Neuronal stem cell (in vitro differentiated cells): ENCODE measurements around the gene PCDHGA6.

ENCODE experiments used
- DNase-seq: peaks from one replicate; pipeline ENCODE4 v3.0.0-alpha.2; 2013; ENCODE audit warnings: low spot score
- H2AFZ ChIP-seq: one replicate; pipeline ENCODE4 v1.6.1; 2013; ENCODE audit warnings: mild to moderate bottlenecking, low read length, inconsistent platforms
- H2AK5ac ChIP-seq: 2 replicates; pipeline ENCODE4 v1.6.1; 2013; ENCODE audit warnings: low read depth, mild to moderate bottlenecking, inconsistent platforms, low read length, moderate library complexity, mixed read lengths
- H2BK120ac ChIP-seq: 2 replicates; pipeline ENCODE4 v1.6.1; 2013; ENCODE audit warnings: low read depth, mild to moderate bottlenecking, inconsistent platforms, low read length, moderate library complexity, mixed read lengths
- H2BK12ac ChIP-seq: one replicate; pipeline ENCODE4 v1.6.1; 2013; ENCODE audit warnings: low read length, inconsistent platforms
- H2BK15ac ChIP-seq: 2 replicates; pipeline ENCODE4 v1.6.1; 2013; ENCODE audit warnings: mild to moderate bottlenecking, low read length, inconsistent platforms, mixed read lengths
- H2BK5ac ChIP-seq: one replicate; pipeline ENCODE4 v1.6.1; 2013; ENCODE audit warnings: inconsistent platforms, mild to moderate bottlenecking, low read length, moderate library complexity
- H3K14ac ChIP-seq: one replicate; pipeline ENCODE4 v1.6.1; 2013; ENCODE audit warnings: low read length, inconsistent platforms
- H3K18ac ChIP-seq: 2 replicates; pipeline ENCODE4 v1.6.1; 2013; ENCODE audit warnings: low read length, inconsistent platforms
- H3K23ac ChIP-seq: 2 replicates; pipeline ENCODE4 v1.6.1; 2013; ENCODE audit warnings: low read depth, mild to moderate bottlenecking, mixed read lengths, low read length, inconsistent platforms; ENCODE audit not compliant: poor library complexity
- H3K27ac ChIP-seq: replicated peaks from 3 replicates; pipeline ENCODE4 v1.5.1; 2013; ENCODE audit warnings: low read length, inconsistent platforms
- H3K27me3 ChIP-seq, 3 experiments: 2 replicates each; pipeline ENCODE4 v1.6.1; 2013; ENCODE audit warnings: low read length in 3 of 3, mild to moderate bottlenecking in 2 of 3, inconsistent platforms in 1 of 3, low read depth in 1 of 3, mixed read lengths in 1 of 3, moderate library complexity in 1 of 3; ENCODE audit not compliant: control insufficient read depth in 3 of 3, insufficient read depth in 3 of 3
- H3K36me3 ChIP-seq, 2 donors: replicated peaks in 1 of 2; 2 replicates each; pipeline ENCODE4 v1.6.1; 2013; ENCODE audit warnings: low read length in 2 of 2; ENCODE audit not compliant: control insufficient read depth in 2 of 2, insufficient read depth in 2 of 2
- H3K4ac ChIP-seq: 2 replicates; pipeline ENCODE4 v1.6.1; 2013; ENCODE audit warnings: inconsistent platforms, mild to moderate bottlenecking, low read length, moderate library complexity
- H3K4me1 ChIP-seq, 2 donors: 1 replicate in 1 of 2; 2 replicates in 1 of 2; pipeline ENCODE4 v1.6.1; 2013; ENCODE audit warnings: low read length in 2 of 2, low read depth in 1 of 2; ENCODE audit not compliant: control insufficient read depth in 2 of 2, insufficient read depth in 1 of 2
- H3K4me2 ChIP-seq: one replicate; pipeline ENCODE4 v1.6.1; 2013; ENCODE audit warnings: mild to moderate bottlenecking, low read length, inconsistent platforms; ENCODE audit not compliant: insufficient read depth, poor library complexity, severe bottlenecking
- H3K4me3 ChIP-seq, 2 donors: 2 replicates each; pipeline ENCODE4 v1.5.1; 2013; ENCODE audit warnings: low read length in 2 of 2, mild to moderate bottlenecking in 2 of 2, inconsistent platforms in 1 of 2, moderate library complexity in 1 of 2
- H3K79me1 ChIP-seq: one replicate; pipeline ENCODE4 v1.6.1; 2013; ENCODE audit warnings: low read depth, mild to moderate bottlenecking, inconsistent platforms, low read length, moderate library complexity
- H3K9ac ChIP-seq: one replicate; pipeline ENCODE4 v1.6.1; 2013; ENCODE audit warnings: mild to moderate bottlenecking, low read depth, low read length, inconsistent platforms; ENCODE audit not compliant: poor library complexity
- H3K9me3 ChIP-seq, 2 donors: replicated peaks in 1 of 2; 2 replicates each; pipeline versions ENCODE3 to v1.6.1; 2013; ENCODE audit warnings: low read length in 2 of 2, mild to moderate bottlenecking in 2 of 2, inconsistent platforms in 1 of 2, low read depth in 1 of 2, mixed read lengths in 1 of 2, moderate library complexity in 1 of 2; ENCODE audit not compliant: control insufficient read depth in 2 of 2, insufficient read depth in 1 of 2
- H4K8ac ChIP-seq: one replicate; pipeline ENCODE4 v1.6.1; 2013; ENCODE audit warnings: low read depth, mild to moderate bottlenecking, inconsistent platforms, low read length, moderate library complexity
- H4K91ac ChIP-seq: one replicate; pipeline ENCODE4 v1.6.1; 2013; ENCODE audit warnings: low read length, low read depth, mild to moderate bottlenecking, inconsistent platforms; ENCODE audit not compliant: poor library complexity
- WGBS, 2 donors: extraction: QIAGEN DNeasy Blood & Tissue Kit; methylation state at CpG; one replicate each; pipeline ENCODE4 v1.1.7; 2013; ENCODE audit warnings: missing lambda C conversion rate in 2 of 2, mixed read lengths in 1 of 2; ENCODE audit not compliant: insufficient read length in 2 of 2, insufficient replicate concordance in 1 of 2; ENCODE audit errors: extremely low coverage in 2 of 2; 5-methylcytosine and 5-hydroxymethylcytosine counted together

Gene PCDHGA6

DNA sequence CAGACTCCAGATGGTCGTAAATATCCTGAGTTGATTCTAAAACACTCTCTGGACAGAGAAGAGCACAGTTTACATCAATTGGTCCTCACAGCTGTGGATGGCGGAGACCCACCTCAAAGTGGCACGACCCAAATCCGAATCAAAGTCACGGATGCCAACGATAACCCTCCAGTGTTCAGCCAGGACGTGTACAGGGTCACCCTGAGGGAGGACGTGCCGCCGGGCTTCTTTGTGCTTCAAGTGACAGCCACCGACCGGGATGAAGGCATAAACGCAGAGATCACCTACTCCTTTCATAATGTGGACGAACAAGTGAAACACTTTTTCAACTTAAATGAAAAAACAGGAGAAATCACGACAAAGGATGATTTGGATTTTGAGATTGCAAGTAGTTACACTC is 13.0 kb upstream of the PCDHGA6 start:
- no peak overlapping the region for H3K4me2 ChIP-seq
- no peak overlapping the region for H3K23ac ChIP-seq
- peaks cover 34 to 65% of the 10 kb centered on the region in 2 donors for H3K9me3 ChIP-seq
- no peak overlapping the region for H4K91ac ChIP-seq
- H2BK120ac ChIP-seq, result no peak overlapping the region
- H2BK12ac ChIP-seq, result no peak overlapping the region
- no CpG with 5 or more reads among the region's 15 CpGs for WGBS, 2 donors
- H3K79me1 ChIP-seq, result no peaks in the 10 kb centered on the region
- H3K4ac ChIP-seq, result no peak overlapping the region
- DNase-seq, result no peak
- H2BK5ac ChIP-seq, result no peak overlapping the region
- H3K36me3 ChIP-seq, result peaks cover 0 to 3% of the 10 kb centered on the region in 2 donors
- H2BK15ac ChIP-seq, result no peak overlapping the region
- no peak overlapping the region for H2AFZ ChIP-seq
- no peak overlapping the region for H3K14ac ChIP-seq
- H3K27me3 ChIP-seq, result peaks cover 0 to 4% (median 0%) of the 10 kb centered on the region in 3 experiments
- H4K8ac ChIP-seq, result no peak overlapping the region
- H3K4me1 ChIP-seq, result no peaks in the 10 kb centered on the region
- no peak overlapping the region for H3K9ac ChIP-seq
- no peak overlapping the region for H3K4me3 ChIP-seq
- H3K18ac ChIP-seq, result no peak overlapping the region
- H2AK5ac ChIP-seq, result no peak overlapping the region
- H3K27ac ChIP-seq, result no peak overlapping the region

DNA sequence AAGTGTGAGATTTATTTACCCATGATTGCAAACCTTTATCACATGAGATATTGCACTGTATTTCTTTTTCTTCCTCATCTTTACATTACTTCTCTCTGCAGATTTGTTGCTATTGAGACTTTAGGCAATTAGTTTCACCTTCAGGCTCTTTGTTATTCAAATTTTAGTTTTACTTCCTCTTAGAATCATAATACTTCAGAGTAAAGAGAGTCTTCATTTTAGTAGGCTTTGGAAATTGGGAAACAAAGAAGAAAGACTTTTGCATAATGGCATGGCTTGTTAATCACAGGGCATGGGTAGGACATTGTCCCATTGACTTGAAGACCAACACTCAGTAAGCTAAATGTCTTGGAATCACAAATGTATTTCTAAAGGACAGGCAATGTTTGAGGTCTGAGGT is 11.0 kb upstream of the PCDHGA6 start:
- Histone ChIP-seq H2BK15ac (no peak overlapping the region), H3K4ac (no peak overlapping the region), H2AFZ (no peak overlapping the region), H4K8ac (no peak overlapping the region), H2BK120ac (no peak overlapping the region), H3K9me3 (peaks cover 30 to 53% of the 10 kb centered on the region in 2 donors), H3K36me3 (peaks cover 0 to 2% of the 10 kb centered on the region in 2 donors), H3K27ac (no peak overlapping the region), H3K4me1 (no peaks in the 10 kb centered on the region), H3K14ac (no peak overlapping the region), H4K91ac (no peak overlapping the region), H3K9ac (no peak overlapping the region), H2BK5ac (no peak overlapping the region), H3K4me2 (no peak overlapping the region), H2AK5ac (no peak overlapping the region), H3K23ac (no peak overlapping the region), H3K27me3 (no peaks in the 10 kb centered on the region), H3K18ac (no peak overlapping the region), H2BK12ac (no peak overlapping the region), H3K79me1 (peaks cover 2% of the 10 kb centered on the region), H3K4me3 (no peak overlapping the region)
- no peak for DNase-seq

DNA sequence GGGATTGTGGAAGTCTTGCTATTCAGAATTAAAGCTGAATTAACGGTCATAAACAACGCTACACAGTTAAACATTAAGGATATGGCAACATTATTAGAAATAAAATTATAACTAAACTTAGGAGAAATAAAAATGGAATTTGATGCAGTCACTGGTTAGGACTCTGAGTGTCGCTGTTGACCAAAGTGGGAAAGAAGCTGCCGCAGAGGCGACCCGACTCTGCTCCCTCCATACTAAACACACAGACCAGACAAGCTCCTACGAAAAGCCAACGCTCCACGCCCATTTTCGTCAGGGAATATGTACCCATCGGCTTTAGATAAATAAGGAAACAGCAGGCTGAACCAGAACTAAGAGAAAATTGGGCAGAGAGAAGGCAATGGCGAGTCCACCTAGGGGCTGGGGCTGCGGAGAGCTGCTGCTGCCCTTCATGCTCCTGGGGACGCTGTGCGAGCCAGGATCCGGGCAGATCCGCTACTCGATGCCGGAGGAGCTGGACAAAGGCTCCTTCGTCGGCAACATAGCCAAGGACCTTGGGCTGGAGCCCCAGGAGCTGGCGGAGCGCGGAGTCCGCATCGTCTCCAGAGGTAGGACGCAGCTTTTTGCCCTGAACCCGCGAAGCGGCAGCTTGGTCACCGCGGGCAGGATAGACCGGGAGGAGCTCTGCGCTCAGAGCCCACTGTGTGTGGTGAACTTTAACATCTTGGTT is 9.6 kb upstream of the PCDHGA6 start, which contains the start of gene PCDHGA5:
TSS of gene PCDHGA5 (plus strand) at position 211 of the 709 bp plus-strand sequence. CDS start at position 380, 169 bp downstream.
- H3K18ac ChIP-seq, result no peak within 1 kb of the TSS
- no peak within 1 kb of the TSS for H3K23ac ChIP-seq
- no peak within 1 kb of the TSS for H3K27ac ChIP-seq
- no peak within 1 kb of the TSS for H4K91ac ChIP-seq
- no CpG with 5 or more reads among the region's 34 CpGs for WGBS, 2 donors
- H3K79me1 ChIP-seq, result peaks cover 2% of the 10 kb centered on the region
- no peaks in the 10 kb centered on the region for H3K27me3 ChIP-seq
- no peak within 1 kb of the TSS for H3K14ac ChIP-seq
- H3K9ac ChIP-seq, result no peak within 1 kb of the TSS
- no peak within 1 kb of the TSS for H4K8ac ChIP-seq
- no peak within 1 kb of the TSS for H2BK12ac ChIP-seq
- no peak within 1 kb of the TSS for H2BK5ac ChIP-seq
- H3K4ac ChIP-seq, result no peak within 1 kb of the TSS
- H3K36me3 ChIP-seq, result peaks cover 0 to 2% of the 10 kb centered on the region in 2 donors
- H3K4me3 ChIP-seq, result no peak within 1 kb of the TSS
- no peak within 1 kb of the TSS for H2BK120ac ChIP-seq
- no peak within 1 kb of the TSS for H2AK5ac ChIP-seq
- peaks cover 30 to 45% of the 10 kb centered on the region in 2 donors for H3K9me3 ChIP-seq
- no peak within 1 kb of the TSS for H2AFZ ChIP-seq
- no peaks in the 10 kb centered on the region for H3K4me1 ChIP-seq
- no peak within 1 kb of the TSS for H3K4me2 ChIP-seq
- no peak within 1 kb of the TSS for H2BK15ac ChIP-seq
- DNase-seq, result no peak

DNA sequence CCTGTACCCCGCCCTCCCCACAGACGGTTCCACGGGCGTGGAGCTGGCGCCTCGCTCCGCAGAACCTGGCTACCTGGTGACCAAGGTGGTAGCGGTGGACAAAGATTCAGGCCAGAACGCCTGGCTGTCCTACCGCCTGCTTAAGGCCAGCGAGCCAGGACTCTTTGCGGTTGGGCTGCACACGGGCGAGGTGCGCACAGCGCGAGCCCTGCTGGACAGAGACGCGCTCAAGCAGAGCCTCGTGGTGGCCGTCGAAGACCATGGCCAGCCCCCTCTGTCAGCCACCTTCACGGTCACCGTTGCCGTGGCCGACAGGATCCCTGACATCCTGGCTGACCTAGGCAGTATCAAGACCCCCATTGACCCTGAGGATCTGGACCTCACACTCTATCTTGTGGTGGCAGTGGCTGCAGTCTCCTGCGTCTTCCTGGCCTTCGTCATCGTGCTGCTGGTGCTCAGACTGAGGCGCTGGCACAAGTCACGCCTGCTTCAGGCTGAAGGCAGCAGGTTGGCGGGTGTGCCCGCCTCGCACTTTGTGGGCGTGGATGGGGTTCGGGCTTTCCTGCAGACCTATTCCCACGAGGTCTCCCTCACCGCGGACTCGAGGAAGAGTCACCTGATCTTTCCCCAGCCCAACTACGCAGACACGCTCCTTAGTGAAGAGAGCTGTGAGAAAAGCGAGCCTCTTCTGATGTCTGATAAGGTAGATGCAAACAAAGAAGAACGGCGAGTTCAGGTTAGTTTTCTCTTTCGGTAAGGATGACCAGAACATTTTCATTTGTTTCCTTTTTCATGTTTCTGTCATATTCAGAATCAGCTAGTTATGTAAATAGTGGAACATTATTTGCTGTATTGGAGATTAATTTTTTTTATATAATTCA is 7.4 kb upstream of the PCDHGA6 start:
- Histone ChIP-seq H2BK120ac (no peak overlapping the region), H3K36me3 (peaks cover 0 to 2% of the 10 kb centered on the region in 2 donors), H2AFZ (no peak overlapping the region), H3K4me2 (no peak overlapping the region), H3K18ac (peak overlapping the region; percentile 27), H4K8ac (peak overlapping the region; percentile 92), H3K4me1 (no peaks in the 10 kb centered on the region), H3K4ac (no peak overlapping the region), H4K91ac (no peak overlapping the region), H3K9ac (peak overlapping the region; percentile 44), H2BK5ac (peak overlapping the region; percentile 57), H3K27ac (no peak overlapping the region), H3K9me3 (peaks cover 30 to 43% of the 10 kb centered on the region in 2 donors), H3K27me3 (no peaks in the 10 kb centered on the region), H2AK5ac (no peak overlapping the region), H2BK15ac (no peak overlapping the region), H3K4me3 (no peak overlapping the region), H3K14ac (peak overlapping the region; percentile 31), H3K23ac (peak overlapping the region; percentile 80), H3K79me1 (peaks cover 2% of the 10 kb centered on the region), H2BK12ac (no peak overlapping the region)
- no CpG with 5 or more reads among the region's 46 CpGs for WGBS, 2 donors
- no peak for DNase-seq
